ENCODE measurements around the gene PCNA.

DNA sequence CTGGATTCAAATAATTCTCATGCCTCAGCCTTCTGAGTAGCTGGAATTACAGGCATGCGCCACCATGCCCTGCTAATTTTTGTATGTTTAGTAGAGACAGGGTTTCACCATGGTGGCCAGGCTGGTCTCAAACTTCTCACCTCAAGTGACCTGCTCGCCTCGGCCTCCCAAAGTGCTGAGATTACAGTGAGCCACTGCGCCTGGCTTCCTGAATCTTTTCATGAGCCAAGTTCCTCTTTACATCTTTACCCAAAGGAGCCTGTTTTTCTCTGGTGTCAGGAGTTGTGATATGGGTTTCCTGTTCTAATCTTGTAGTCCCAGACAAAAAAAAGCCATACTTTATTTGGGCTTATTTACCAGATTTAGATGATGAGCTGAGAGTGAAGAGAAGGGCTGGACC lies 34.4 kb downstream of the PCNA start:
- TF ChIP-seq, protein P1, sequence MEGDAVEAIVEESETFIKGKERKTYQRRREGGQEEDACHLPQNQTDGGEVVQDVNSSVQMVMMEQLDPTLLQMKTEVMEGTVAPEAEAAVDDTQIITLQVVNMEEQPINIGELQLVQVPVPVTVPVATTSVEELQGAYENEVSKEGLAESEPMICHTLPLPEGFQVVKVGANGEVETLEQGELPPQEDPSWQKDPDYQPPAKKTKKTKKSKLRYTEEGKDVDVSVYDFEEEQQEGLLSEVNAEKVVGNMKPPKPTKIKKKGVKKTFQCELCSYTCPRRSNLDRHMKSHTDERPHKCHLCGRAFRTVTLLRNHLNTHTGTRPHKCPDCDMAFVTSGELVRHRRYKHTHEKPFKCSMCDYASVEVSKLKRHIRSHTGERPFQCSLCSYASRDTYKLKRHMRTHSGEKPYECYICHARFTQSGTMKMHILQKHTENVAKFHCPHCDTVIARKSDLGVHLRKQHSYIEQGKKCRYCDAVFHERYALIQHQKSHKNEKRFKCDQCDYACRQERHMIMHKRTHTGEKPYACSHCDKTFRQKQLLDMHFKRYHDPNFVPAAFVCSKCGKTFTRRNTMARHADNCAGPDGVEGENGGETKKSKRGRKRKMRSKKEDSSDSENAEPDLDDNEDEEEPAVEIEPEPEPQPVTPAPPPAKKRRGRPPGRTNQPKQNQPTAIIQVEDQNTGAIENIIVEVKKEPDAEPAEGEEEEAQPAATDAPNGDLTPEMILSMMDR (IDR thresholded peaks at IDR 0.05), result no peak
- TF ChIP-seq EZH2 (IDR thresholded peaks at IDR 0.05; ENCODE audit: borderline replicate concordance, insufficient read depth, low read depth, low read length, poor library complexity, severe bottlenecking), result no peak

Measured in B cell (primary cell).